MCF 10A (cell line): ENCODE results near the gene SOX6. TPM values are rescaled to one million over a fixed set of nuclear protein-coding genes. Genes with fewer than 3 reads are reported as not detected.
A peak's percentile ranks its signal among the peaks of the same experiment; 100 is the strongest.

Experiments used
- BruUV-seq: library from RNA; stranded (reverse); fragments of 400-500 nt; replicated peaks from 2 replicates; lab custom pipeline; 2021; lab: Mats Ljungman, UMichigan
- CTCF ChIA-PET: fragments of 300-600 bp; sonication (Branson Sonifier 250); formaldehyde crosslinking; extraction: SDS; loops from one replicate; lab custom pipeline; 2021; ENCODE audit warnings: antibody characterized with exemption, inconsistent platforms; lab: Yijun Ruan, JAX
- POLR2A ChIA-PET: fragments of 300-600, 350-650 bp; sonication (Branson Sonifier 250); formaldehyde crosslinking; extraction: SDS; loops from one replicate; lab custom pipeline; 2020; ENCODE audit warnings: antibody characterized with exemption, inconsistent platforms; lab: Yijun Ruan, JAX
- DNase-seq: peaks from one replicate; pipeline ENCODE4 v3.0.0-alpha.2; 2018; ENCODE audit not compliant: unreplicated experiment
- H3K27ac Mint-ChIP-seq: one replicate; pipeline ENCODE4 v1.8.0; 2022; ENCODE audit warnings: mild to moderate bottlenecking, low read depth, mixed read lengths; ENCODE audit not compliant: unreplicated experiment
- H3K27me3 Mint-ChIP-seq: one replicate; pipeline ENCODE4 v1.8.0; 2022; ENCODE audit warnings: mixed read lengths; ENCODE audit not compliant: insufficient read depth, unreplicated experiment
- H3K36me3 Mint-ChIP-seq: one replicate; pipeline ENCODE4 v1.8.0; 2022; ENCODE audit warnings: mild to moderate bottlenecking, moderate library complexity, mixed read lengths; ENCODE audit not compliant: insufficient read depth, unreplicated experiment
- H3K4me1 Mint-ChIP-seq: one replicate; pipeline ENCODE4 v1.8.0; 2022; ENCODE audit warnings: mixed read lengths; ENCODE audit not compliant: insufficient read depth, unreplicated experiment
- H3K4me3 Mint-ChIP-seq: one replicate; pipeline ENCODE4 v1.8.0; 2022; ENCODE audit warnings: mild to moderate bottlenecking, moderate library complexity, mixed read lengths; ENCODE audit not compliant: unreplicated experiment
- H3K9me3 Mint-ChIP-seq: one replicate; pipeline ENCODE4 v1.8.0; 2022; ENCODE audit warnings: mixed read lengths; ENCODE audit not compliant: unreplicated experiment
- CTCF ChIP-seq: fragments of 200-600 bp; IDR thresholded peaks from one replicate; pipeline ENCODE4 v1.8.0; 2022; ENCODE audit warnings: antibody characterized with exemption, mild to moderate bottlenecking; ENCODE audit not compliant: unreplicated experiment
- intact Hi-C: fragments of 100-400 bp; cut with micrococcal nuclease; formaldehyde crosslinking; loops from 2 replicates; pipeline ENCODE4 v1.14.1; 2022
- total RNA-seq: library from RNA; stranded (reverse); gene quantifications from 2 replicates; pipeline ENCODE4 v1.2.3, GENCODE V29; 2022

The SOX6 gene
- total RNA-seq, 1 experiment from 2014 or later: 6.4 TPM

GRCh38 chr11:16252373-16252772 is 104.0 kb downstream of the SOX6 start:
- intact Hi-C loops: loop anchor here (1.0 kb wide), 1 partner anchor 354 kb away; no protein-coding TSS in a partner anchor
- DNase-seq: peak; percentile 16
- Mint-ChIP-seq H3K9me3 (peaks cover 4% of the 10 kb centered on the region), H3K27me3 (no peaks in the 10 kb centered on the region), H3K4me1 (no peaks in the 10 kb centered on the region), H3K27ac (no peak overlapping the region), H3K4me3 (no peak overlapping the region), H3K36me3 (peaks cover 6% of the 10 kb centered on the region)
- ChIA-PET CTCF (interaction anchor here (0.7 to 0.9 kb wide), 2 partner anchors 167 to 1176 kb away, joined by 3 to 4 read pairs; no protein-coding TSS in a partner anchor), POLR2A (interaction anchor here (1.2 kb wide), 1 partner anchor 354 kb away, joined by 4 read pairs; no protein-coding TSS in a partner anchor)
- no TSS peak for BruUV-seq
- TF ChIP-seq CTCF: peak; percentile 26

GRCh38 chr11:16248248-16248647 is 108.1 kb downstream of the SOX6 start:
- H3K4me3 Mint-ChIP-seq: no peak overlapping the region
- CTCF ChIA-PET: no interaction called here
- intact Hi-C loops: no loop called here
- H3K27me3 Mint-ChIP-seq: no peaks in the 10 kb centered on the region
- H3K36me3 Mint-ChIP-seq: no peaks in the 10 kb centered on the region
- H3K9me3 Mint-ChIP-seq: peaks cover 12% of the 10 kb centered on the region
- BruUV-seq: no TSS peak
- H3K27ac Mint-ChIP-seq: no peak overlapping the region
- no peak for TF ChIP-seq CTCF
- POLR2A ChIA-PET: no interaction called here
- DNase-seq: no peak
- H3K4me1 Mint-ChIP-seq: no peaks in the 10 kb centered on the region

GRCh38 chr11:16242806-16243205 is 113.5 kb downstream of the SOX6 start:
- H3K4me3 Mint-ChIP-seq: no peak overlapping the region
- no peaks in the 10 kb centered on the region for H3K36me3 Mint-ChIP-seq
- intact Hi-C loops: no loop called here
- H3K4me1 Mint-ChIP-seq: no peaks in the 10 kb centered on the region
- CTCF ChIA-PET: no interaction called here
- TF ChIP-seq CTCF: no peak
- DNase-seq: no peak
- no TSS peak for BruUV-seq
- H3K9me3 Mint-ChIP-seq: peaks cover 12% of the 10 kb centered on the region
- POLR2A ChIA-PET: interaction anchor here (1.2 kb wide), 1 partner anchor 9 kb away, joined by 4 read pairs; no protein-coding TSS in a partner anchor
- H3K27me3 Mint-ChIP-seq: no peaks in the 10 kb centered on the region
- no peak overlapping the region for H3K27ac Mint-ChIP-seq

GRCh38 chr11:16240687-16241086 is 115.7 kb downstream of the SOX6 start:
- BruUV-seq: no TSS peak
- no peak for DNase-seq
- TF ChIP-seq CTCF: no peak
- Mint-ChIP-seq H3K9me3 (no peaks in the 10 kb centered on the region), H3K4me3 (no peak overlapping the region), H3K27me3 (no peaks in the 10 kb centered on the region), H3K36me3 (no peaks in the 10 kb centered on the region), H3K27ac (no peak overlapping the region), H3K4me1 (no peaks in the 10 kb centered on the region)
- POLR2A ChIA-PET: no interaction called here
- CTCF ChIA-PET: no interaction called here
- intact Hi-C loops: no loop called here
